Left lobe of liver (tissue), 2 donors: ENCODE data around the gene GPRC5A. TPM values are rescaled to one million over a fixed set of nuclear protein-coding genes. Genes with fewer than 3 reads are reported as not detected.
A peak's percentile ranks its signal among the peaks of the same experiment; 100 is the strongest.
"Not testable (repeated sequence)": the region's sequence is repeated elsewhere in the genome, so short reads cannot be mapped to it uniquely, and the experiment has no call there.

ENCODE experiments used
- ATAC-seq: fragments of 200-7000 bp; cut with Tn5 transposase; one replicate; pipeline ENCODE4 v1.9.1; 2020; ENCODE audit warnings: mild to moderate bottlenecking, moderate library complexity
- DNase-seq: peaks from one replicate; pipeline ENCODE4 v3.0.0-alpha.2; 2020; ENCODE audit warnings: low spot score
- total RNA-seq: library from RNA; stranded (reverse); gene quantifications from one replicate; pipeline ENCODE4 v1.2.1, GENCODE V29; 2021
- donor health status: DM: no; HTN: no; CAD: no; lungs with moderate emphysema.
- donor health status: DM: no; HTN: yes; CAD: no.

GPRC5A gene, protein sequence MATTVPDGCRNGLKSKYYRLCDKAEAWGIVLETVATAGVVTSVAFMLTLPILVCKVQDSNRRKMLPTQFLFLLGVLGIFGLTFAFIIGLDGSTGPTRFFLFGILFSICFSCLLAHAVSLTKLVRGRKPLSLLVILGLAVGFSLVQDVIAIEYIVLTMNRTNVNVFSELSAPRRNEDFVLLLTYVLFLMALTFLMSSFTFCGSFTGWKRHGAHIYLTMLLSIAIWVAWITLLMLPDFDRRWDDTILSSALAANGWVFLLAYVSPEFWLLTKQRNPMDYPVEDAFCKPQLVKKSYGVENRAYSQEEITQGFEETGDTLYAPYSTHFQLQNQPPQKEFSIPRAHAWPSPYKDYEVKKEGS
- total RNA-seq: 0.73 TPM

DNA sequence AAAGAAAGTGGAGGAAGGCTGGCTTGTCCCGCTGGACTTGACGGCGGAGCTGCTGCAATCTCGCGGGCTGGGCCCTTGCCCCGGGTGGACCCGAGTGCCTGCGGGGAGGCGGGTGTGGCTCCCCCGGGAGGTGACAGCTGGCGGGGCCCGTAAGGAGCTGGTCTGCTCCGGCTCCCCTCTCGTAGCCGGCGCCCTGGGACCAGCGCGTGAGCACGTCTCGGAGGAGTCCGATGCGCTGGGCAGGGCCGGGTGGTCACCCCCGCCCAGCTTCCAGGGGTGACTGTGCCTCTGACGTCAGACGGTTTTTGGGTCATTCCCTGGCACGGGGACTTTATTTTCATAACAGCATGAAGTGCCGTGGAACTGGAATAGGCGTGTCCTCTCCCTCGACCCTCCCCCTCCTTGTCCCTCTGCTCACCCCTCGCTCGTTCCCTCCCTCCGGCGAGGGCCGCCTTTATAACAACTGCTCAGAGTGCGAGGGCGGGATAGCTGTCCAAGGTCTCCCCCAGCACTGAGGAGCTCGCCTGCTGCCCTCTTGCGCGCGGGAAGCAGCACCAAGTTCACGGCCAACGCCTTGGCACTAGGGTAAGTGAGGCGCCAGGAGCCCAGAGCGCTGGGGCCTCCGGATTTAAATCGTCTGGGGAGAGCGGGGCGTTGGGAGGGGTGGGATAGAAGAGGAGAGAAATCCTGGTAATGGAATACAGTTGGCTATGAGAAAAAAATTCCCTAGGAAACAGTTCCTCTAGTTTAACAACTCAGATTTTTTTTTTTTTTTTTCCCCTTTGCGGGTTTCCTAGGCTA lies at the start of gene GPRC5A:
Gene GPRC5A (plus strand): TSS at position 483 of the 801 bp plus-strand sequence. CDS start 16,688 bp downstream, outside the sequence.
- ATAC-seq: peak; percentile 66
- DNase-seq: peak; percentile 51

DNA sequence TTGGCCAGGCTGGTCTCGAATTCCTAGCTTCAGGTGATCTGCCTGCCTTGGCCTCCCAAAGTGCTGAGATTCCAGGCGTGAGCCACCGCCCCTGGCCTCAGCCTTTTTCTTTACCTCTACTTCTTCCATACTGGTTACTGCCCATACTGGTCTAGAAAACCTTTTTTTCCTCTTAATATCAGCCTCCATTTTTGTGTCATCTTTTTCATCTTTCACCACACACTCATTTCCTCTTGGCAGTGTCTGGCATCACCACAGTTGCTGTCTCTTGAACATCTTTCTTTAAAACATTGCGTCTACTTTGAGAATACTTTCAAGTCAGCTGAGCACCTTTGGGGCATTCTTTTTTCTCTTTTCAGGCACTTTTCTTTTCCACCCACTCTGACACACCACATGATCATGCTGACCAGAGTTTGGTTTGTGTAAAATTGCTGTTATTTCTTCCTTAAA lies 45.5 kb upstream of the GPRC5A start:
- ATAC-seq (no peak), DNase-seq (no peak)

DNA sequence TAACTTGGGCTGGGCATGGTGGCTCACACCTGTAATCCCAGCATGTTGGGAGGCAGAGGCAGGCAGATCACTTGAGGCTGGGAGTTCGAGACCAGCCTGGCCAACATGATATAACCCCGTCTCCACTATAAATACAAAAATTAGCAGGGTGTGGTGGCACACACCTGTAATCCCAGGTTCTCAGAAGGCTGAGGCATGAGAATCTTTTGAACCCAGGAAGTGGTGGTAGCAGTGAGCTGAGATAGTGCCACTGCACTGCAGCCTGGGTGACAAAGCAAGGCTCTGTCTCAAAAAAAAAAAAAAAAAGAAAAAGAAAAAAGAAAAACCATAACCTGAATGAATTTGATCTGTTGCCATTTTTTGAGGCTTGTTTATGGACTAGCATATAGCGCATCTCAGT lies 44.6 kb upstream of the GPRC5A start:
- not testable (repeated sequence) for DNase-seq, ATAC-seq

DNA sequence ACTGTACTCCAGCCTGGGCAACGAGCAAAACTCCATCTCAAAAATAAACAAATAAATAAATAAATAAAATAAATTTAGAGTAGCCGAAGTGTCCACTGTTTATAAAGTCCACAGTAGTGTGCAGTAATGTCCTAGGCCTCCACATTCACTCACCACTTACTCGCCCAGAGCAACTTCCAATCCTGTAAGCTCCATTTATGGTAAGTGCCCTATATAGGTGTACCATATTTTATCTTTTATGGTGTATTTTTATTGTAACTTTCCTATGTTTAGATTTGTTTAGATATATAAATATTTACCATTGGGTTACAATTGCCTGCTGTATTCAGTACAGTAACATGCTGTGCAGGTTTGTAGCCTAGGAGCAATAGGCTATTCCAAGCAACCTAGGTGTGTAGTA lies 37.9 kb upstream of the GPRC5A start:
- ATAC-seq: no peak

DNA sequence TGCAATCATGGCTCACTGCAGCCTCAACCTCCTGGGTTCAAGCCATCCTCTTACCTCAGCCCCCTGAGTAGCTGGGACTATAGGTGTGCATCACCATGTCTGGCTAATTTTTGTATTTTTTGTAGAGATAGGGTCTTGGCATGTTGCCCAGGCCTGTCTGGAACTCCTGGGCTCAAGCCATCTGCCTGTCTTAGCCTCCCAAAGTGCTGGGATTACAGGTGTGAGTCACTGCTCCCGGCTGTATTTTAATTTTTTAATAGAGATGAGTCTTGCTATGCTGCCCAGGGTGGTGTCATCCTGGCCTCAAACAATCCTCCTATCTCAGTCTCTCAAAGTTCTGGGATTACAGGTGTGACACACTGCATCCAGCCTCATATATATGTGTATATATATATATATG lies 31.7 kb upstream of the GPRC5A start:
- no peak for DNase-seq
- ATAC-seq: no peak

More for the DNA sequence above, 37.9 kb upstream of the GPRC5A start:
- DNase-seq: no peak

DNA sequence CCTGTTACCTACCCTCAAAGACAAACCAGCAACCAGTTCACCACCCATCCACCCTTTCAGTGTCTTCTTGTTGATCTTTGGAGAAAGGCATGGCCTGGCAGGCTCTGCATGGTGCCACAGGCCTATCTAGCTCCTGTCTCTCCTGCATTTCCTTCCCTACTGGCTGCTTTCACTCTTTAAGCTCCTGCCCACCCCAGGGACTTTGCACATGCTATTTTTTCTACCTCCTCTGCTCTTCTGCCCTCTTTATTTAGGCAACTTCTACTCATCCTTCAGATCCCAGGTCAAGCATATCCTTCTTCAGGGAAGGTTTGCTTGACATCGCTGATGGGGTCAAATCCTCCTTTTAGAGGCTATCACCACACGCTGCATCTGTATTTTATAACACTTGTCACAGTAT lies 27.1 kb upstream of the GPRC5A start:
- DNase-seq (no peak), ATAC-seq (no peak)

DNA sequence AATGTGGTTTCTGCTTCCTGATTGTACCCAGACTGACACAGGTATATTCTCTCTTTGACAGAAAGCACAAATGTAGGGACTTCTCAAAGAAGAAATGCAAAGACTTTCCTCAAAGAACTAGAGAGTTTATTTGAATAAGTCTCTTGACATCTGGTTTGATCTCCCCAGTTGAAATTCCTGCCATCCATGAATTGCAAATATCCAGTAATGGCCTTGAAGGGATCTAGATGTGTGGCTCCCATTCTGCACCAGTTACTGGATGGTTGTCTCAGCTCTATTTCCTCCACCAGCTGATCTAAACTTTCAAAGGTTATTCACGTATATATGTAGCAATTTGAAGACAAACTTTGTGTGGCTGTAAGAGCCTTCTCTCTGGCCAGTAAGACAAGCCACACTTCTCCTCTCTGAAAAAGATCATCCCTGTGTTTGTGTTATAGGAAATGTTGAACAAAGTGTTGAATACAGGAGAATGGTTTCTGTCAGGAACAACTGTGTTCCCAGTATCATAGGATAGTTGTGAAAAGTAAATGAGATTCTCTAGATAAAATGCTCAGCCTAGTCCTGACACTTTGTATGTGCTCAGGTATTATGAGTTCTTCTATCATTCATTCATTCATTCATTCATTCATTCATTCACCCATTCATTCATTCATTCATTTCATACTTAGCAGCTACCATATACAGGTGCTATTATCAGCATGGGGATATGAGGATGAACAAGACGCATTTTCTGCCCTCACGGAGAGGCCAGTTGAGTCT lies 22.7 kb upstream of the GPRC5A start:
- ATAC-seq: no peak
- DNase-seq: no peak

DNA sequence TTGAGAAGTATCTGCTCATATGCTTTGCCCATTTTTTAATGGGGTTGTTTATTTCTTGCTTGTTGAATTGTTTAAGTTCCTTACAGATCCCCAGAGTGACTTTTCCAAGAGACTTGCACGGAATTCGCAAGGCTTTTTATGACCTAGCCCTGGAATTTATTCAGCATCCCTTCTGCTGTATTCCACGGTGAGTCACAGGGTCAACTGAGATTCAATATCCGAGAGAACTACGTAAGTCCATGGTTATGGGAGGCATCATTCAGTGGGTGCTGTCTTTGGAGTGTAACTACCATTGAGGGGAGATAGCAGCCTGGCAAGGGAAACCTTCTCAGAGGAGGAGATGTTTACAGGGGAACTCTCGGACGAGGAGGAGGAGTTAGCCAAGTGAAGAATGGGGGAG lies 20.9 kb upstream of the GPRC5A start:
- no peak for DNase-seq
- ATAC-seq: no peak

DNA sequence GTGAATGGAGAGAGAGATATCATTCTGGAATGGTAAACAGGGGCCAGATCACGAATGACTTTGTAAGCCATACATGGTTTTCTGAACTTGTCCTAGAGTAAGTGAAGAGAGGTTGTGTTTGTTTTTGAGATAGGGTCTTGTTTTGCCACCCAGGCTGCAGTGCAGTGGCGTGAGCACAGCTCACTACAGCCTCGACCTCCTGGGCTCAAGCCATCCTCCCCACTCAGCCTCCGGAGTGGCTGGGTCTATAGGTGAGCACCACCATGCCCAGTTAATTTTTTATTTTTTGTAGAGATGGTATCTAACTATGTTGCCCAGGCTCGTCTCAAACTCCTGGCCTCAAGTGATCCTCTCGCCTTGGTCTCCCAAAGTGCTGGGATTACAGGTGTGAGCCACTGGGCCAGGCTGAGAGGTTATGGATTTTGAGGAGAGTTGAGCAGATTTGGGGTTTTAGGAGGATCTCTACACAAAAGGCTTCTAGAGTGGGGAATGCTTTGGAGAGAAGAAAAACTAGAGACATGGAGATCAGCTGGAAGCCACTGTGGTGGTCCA lies 19.7 kb upstream of the GPRC5A start:
- DNase-seq: no peak
- ATAC-seq: no peak

DNA sequence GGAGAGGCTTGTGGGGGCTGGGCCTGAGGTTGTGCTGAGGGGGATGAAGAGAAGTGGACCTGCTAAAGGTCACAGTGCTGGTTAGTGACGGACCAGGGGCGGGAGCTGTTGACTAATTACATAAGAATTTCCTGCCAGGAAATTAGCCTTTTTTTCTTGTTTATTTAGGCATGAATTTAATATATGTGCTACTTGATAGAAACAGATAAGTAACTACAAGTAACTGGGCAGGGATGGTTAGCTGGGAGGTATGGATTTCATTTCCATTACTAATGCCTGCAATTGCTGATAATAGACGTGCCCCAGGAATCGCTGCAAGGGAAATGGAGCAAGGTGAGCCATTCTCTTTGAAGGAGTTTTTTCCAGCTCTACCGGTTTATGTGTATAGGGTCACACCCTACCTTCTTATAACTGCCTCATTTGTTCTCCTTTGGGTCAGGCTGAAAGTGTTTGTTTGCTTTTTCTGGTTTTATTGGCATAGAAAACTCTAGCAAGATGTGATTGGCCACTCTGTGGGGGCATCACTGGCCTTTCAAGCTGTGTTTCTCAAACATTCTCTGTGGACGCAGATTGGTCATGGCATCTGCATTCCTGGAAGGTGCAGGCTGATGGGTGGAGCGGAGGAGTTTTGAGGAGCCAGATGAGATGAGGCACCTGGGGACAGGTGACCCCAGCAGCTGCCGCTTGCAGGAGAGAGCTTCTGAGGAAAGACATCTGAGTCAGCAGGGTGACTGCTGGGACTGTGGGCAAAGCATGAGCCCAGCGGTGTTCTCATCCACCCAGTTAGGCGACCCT lies 19.0 kb upstream of the GPRC5A start:
- no peak for ATAC-seq
- DNase-seq: no peak

DNA sequence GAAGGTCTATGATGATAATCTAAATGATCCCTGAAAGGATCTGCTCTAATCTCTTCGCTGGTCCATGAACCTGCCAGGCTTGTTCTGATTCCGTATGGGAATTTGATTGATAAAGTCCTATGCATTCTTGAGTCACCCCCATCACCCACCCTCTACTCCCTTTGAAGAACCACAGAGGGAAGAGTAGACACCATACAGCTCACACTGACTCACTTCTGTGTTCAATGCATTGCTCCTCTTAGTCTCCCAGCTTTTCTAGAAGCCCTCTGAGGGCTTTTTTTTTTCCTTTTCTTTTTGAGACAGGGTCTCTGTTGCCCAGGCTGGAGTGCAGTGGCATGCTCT lies 18.5 kb upstream of the GPRC5A start:
- ATAC-seq: no peak

DNA sequence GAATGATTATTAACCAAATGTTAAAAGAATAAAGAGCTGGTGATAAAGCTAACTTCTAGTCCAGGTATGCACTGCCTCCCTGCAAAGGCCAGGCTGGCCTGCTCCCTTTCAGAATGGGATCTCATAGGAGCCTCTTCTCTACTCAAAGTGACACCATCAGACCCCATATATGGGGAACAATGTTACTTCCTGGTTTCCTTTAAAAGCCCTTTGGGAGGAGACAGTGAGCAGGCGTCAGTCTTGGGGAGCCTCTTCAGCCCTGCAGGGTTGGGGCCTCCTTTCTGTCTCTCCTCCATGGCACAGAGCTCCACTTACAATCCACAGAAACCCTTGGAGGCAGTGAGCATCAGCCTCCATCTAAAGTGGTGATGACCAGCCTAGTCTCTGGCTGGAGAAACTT lies 17.3 kb upstream of the GPRC5A start:
- ATAC-seq: no peak
- DNase-seq: no peak

More for the DNA sequence above, 18.5 kb upstream of the GPRC5A start:
- DNase-seq: no peak

DNA sequence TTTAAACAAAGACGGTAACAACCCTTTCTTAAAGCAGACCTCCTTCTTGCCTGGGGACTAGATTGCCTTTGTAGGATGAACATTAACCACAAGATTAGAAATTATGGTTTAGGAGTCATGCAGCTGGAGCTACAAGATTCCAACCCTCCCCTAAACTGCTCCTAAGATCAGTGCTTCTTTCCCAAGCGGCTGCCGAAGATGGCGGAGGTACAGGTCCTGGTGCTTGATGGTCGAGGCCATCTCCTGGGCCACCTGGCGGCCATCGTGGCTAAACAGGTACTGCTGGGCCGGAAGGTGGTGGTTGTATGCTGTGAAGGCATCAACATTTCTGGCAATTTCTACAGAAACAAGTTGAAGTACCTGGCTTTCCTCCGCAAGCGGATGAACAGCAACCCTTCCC lies 16.1 kb upstream of the GPRC5A start:
- ATAC-seq, DNase-seq: not testable (repeated sequence)

DNA sequence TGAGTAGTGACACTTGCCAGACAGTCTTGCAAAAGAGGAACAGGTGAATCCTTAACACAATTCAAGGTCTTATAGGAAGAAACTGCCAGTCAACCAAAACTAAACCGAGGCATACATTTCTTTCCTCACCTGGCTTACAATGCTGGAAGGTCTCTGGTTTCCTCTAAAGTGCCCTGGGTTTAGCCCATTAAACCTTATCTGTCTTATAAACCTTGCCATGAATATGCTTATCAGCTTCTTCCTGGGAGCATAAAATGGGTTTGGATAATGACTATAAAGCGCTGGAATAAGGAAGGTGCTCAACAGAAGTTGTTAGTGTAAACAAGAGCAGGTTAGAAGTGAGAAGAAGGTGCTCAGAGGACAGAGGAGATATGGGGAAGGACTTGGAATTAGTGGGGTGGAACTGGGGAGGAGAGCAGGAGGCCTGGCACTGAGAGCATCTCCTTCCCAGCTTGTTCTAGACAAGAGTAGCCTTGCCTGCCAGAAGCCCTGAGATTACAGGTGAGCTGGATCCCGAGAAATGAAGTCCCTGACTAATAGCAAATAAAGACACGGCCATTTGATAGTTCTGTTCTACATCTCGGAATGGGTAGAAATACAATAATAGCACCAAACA lies 14.1 kb upstream of the GPRC5A start:
- DNase-seq (no peak), ATAC-seq (no peak)

DNA sequence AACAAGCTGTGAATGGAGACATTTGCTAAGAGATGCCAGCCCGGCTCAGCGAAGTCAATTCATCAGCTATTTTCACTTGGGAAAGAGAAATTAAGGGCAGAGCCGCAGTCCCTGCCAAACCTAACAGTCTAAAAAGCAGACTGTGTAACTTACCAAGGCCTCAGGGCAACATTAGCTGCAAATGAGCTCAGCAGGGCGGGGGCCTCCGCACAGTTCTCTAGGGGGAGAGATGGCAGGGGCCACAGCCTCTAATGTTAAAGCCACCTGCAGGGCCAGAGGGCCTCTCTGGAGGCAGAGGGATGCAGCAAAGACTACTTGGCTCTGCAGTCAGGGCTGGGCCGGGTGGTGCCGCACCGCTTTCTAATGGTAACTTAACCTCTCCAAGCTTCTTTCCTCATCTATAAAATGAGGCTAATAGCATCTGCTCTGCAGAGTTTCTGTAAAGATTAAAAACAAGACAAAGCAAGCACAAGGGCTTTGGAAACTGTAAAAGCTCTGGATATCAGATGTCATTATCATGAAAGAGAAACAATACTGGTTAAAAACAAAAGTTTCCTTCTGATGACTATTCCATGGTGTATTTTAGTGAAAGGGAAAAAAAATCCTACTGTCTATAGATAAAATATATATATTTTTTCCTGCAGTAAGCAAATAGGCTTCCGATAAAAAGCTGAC lies 13.4 kb upstream of the GPRC5A start:
- ATAC-seq: no peak
- no peak for DNase-seq

DNA sequence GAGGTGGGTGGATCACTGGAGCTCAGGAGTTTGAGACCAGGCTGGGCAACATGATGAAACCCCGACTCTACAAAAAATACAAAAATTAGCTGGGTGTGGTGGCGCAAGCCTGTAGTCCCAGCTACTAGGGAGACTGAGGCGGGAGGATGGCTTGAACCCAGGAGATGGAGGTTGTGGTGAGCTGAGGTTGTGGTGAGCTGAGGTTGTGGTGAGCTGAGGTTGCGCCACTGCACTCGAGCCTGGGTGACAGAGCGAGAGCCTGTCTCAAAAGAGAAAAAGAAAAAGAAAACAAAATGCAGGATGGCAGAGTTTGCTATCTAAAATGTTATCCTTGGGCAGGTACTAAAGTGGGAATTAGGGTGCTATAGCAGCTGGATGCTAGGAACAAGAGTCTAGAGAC lies 10.8 kb upstream of the GPRC5A start:
- DNase-seq: no peak

DNA sequence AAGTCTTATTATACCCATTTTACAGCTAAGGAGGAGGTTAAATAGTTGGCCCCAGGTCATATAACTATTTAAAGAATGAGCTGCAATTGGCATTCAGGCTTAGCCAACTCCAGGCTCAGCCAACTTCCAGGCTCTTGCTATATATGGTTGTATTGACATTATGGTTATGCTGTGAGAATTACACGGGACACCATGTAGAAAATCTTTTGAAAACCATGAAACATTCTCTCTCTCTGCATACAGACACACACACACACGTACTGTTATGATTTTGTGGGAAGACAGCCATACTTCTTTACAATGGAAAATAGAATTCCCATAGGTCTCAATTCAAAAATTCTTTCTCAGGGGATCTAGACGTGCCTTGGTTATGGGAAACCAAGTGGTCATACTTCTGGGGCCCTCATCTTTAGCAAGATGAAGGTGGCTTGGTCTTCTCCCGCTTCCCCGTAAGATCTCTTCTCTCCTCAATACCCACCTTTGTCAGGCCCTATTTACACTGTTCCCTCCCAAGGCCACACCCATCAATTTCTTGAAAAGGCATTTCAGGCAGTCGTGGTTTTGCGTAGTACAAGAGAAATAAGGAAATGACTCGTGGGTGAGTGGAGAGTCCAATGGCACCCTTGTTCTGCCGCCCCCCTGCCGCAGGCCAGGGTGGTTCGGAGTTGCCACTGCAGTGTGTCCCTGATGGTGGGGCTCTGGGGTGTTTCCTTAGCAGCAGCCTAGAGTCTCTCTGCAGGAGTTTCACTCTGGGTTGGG lies 10.0 kb upstream of the GPRC5A start:
- no peak for ATAC-seq
- DNase-seq: no peak

More for the DNA sequence above, 10.8 kb upstream of the GPRC5A start:
- no peak for ATAC-seq

DNA sequence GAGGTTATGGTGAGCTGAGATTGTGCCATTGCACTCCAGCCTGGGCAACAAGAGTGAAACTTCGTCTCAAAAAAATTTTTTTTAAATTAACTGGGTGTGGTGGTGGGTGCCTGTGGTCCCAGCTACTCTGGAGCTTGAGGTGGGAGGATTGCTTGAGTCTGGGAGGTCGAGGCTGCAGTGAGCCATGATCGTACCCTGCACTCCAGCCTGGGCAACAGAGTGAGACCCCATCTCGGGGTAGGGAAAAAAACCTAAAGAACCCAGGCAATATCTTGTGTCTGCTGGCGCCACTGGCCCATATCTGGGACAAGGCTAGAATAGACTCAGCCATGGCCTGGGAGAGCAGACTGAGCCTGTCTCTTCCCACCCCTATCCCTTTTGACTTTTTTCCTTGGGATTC lies 9.1 kb upstream of the GPRC5A start:
- ATAC-seq (no peak), DNase-seq (no peak)
